Dedifferentiated amniotic fluid mesenchymal stem cell (primary cell): ENCODE results near the gene BNIP5.

Experiments used
- DNase-seq: peaks from one replicate; pipeline ENCODE4 v3.0.0-alpha.2; 2016; ENCODE audit errors: extremely low spot score

The BNIP5 gene

GRCh38 chr6:36267731-36268477 is 68.8 kb downstream of the BNIP5 start:
- DNase-seq, result no peak

GRCh38 chr6:36266913-36267644 is 69.6 kb downstream of the BNIP5 start:
- DNase-seq, result no peak
